Measurements from ENCODE around the gene MXRA7.

The MXRA7 gene

GRCh38 chr17:76650504-76650903, 60.3 kb downstream of the MXRA7 start:
- DNase-seq (ENCODE audit: low spot score) = no peak
- in situ Hi-C loops (cut with MboI; ENCODE audit: low pct_unique_long_range_greater_than_20kb, low sequenced_read_pairs, unreplicated experiment) = no loop called here
- no peak for TF ChIP-seq CTCF (IDR thresholded peaks at IDR 0.05; ENCODE audit: extremely low read depth, insufficient read depth, missing control alignments)

GRCh38 chr17:76646712-76647111, 64.1 kb downstream of the MXRA7 start:
- in situ Hi-C loops (cut with MboI; ENCODE audit: low pct_unique_long_range_greater_than_20kb, low sequenced_read_pairs, unreplicated experiment) = no loop called here
- no peak for DNase-seq (ENCODE audit: low spot score)
- TF ChIP-seq CTCF (IDR thresholded peaks at IDR 0.05; ENCODE audit: extremely low read depth, insufficient read depth, missing control alignments) = no peak

GRCh38 chr17:76645481-76645880, 65.3 kb downstream of the MXRA7 start:
- no peak for TF ChIP-seq CTCF (IDR thresholded peaks at IDR 0.05; ENCODE audit: extremely low read depth, insufficient read depth, missing control alignments)
- in situ Hi-C loops (cut with MboI; ENCODE audit: low pct_unique_long_range_greater_than_20kb, low sequenced_read_pairs, unreplicated experiment) = no loop called here
- DNase-seq (ENCODE audit: low spot score) = no peak

GRCh38 chr17:76644995-76645394, 65.8 kb downstream of the MXRA7 start:
- in situ Hi-C loops (cut with MboI; ENCODE audit: low pct_unique_long_range_greater_than_20kb, low sequenced_read_pairs, unreplicated experiment) = no loop called here
- DNase-seq (ENCODE audit: low spot score) = no peak
- no peak for TF ChIP-seq CTCF (IDR thresholded peaks at IDR 0.05; ENCODE audit: extremely low read depth, insufficient read depth, missing control alignments)

GRCh38 chr17:76643553-76644148, 67.1 kb downstream of the MXRA7 start, which contains the start of gene ST6GALNAC1:
TSS of gene ST6GALNAC1 (minus strand) at chr17:76643757. CDS start at chr17:76643638, 119 bp downstream.
- in situ Hi-C loops (cut with MboI; ENCODE audit: low pct_unique_long_range_greater_than_20kb, low sequenced_read_pairs, unreplicated experiment) = no loop called here
- no peak for TF ChIP-seq CTCF (IDR thresholded peaks at IDR 0.05; ENCODE audit: extremely low read depth, insufficient read depth, missing control alignments)
- no peak for DNase-seq (ENCODE audit: low spot score)

GRCh38 chr17:76642994-76643393, 67.8 kb downstream of the MXRA7 start:
- DNase-seq (ENCODE audit: low spot score) = no peak
- TF ChIP-seq CTCF (IDR thresholded peaks at IDR 0.05; ENCODE audit: extremely low read depth, insufficient read depth, missing control alignments) = no peak
- in situ Hi-C loops (cut with MboI; ENCODE audit: low pct_unique_long_range_greater_than_20kb, low sequenced_read_pairs, unreplicated experiment) = no loop called here

All from GM13977 (cell line).